Measurements from ENCODE around the gene DHRS12.

DHRS12 gene

GRCh38 chr13:51776179-51776578 is 27.8 kb downstream of the DHRS12 start:
- H3K36me3 ChIP-seq (ENCODE audit: control insufficient read depth, insufficient read depth, low read length): no peaks in the 10 kb centered on the region
- no peaks in the 10 kb centered on the region for H3K27me3 ChIP-seq (replicated peaks; ENCODE audit: control insufficient read depth, insufficient read depth, low read length)
- no peak overlapping the region for H3K4me3 ChIP-seq (replicated peaks; ENCODE audit: low read depth, low read length)
- no peak for DNase-seq (ENCODE audit: extremely low read depth, insufficient read length)
- TF ChIP-seq CTCF (IDR thresholded peaks at IDR 0.05; ENCODE audit: insufficient read depth, low read length, poor library complexity, severe bottlenecking): no peak

GRCh38 chr13:51773515-51773914 is 30.4 kb downstream of the DHRS12 start:
- no peak for TF ChIP-seq CTCF (IDR thresholded peaks at IDR 0.05; ENCODE audit: insufficient read depth, low read length, poor library complexity, severe bottlenecking)
- Histone ChIP-seq H3K27me3 (replicated peaks; ENCODE audit: control insufficient read depth, insufficient read depth, low read length) (no peaks in the 10 kb centered on the region), H3K36me3 (ENCODE audit: control insufficient read depth, insufficient read depth, low read length) (no peaks in the 10 kb centered on the region; the same call in 1 of the 2 replicates), H3K4me3 (replicated peaks; ENCODE audit: low read depth, low read length) (no peak overlapping the region)
- DNase-seq (ENCODE audit: extremely low read depth, insufficient read length): no peak

GRCh38 chr13:51772781-51773180 is 31.2 kb downstream of the DHRS12 start:
- Histone ChIP-seq H3K4me3 (replicated peaks; ENCODE audit: low read depth, low read length) (no peak overlapping the region), H3K36me3 (ENCODE audit: control insufficient read depth, insufficient read depth, low read length) (no peaks in the 10 kb centered on the region; the same call in none of the 2 replicates), H3K27me3 (replicated peaks; ENCODE audit: control insufficient read depth, insufficient read depth, low read length) (no peaks in the 10 kb centered on the region)
- no peak for TF ChIP-seq CTCF (IDR thresholded peaks at IDR 0.05; ENCODE audit: insufficient read depth, low read length, poor library complexity, severe bottlenecking)
- no peak for DNase-seq (ENCODE audit: extremely low read depth, insufficient read length)

- DNase-seq (ENCODE audit: extremely low read depth, insufficient read length): no peak
- H3K27me3 ChIP-seq (replicated peaks; ENCODE audit: control insufficient read depth, insufficient read depth, low read length): no peaks in the 10 kb centered on the region
- no peak for TF ChIP-seq CTCF (IDR thresholded peaks at IDR 0.05; ENCODE audit: insufficient read depth, low read length, poor library complexity, severe bottlenecking)
- no peaks in the 10 kb centered on the region; the same call in none of the 2 replicates for H3K36me3 ChIP-seq (ENCODE audit: control insufficient read depth, insufficient read depth, low read length)
- H3K4me3 ChIP-seq (replicated peaks; ENCODE audit: low read depth, low read length): no peak overlapping the region
These were observed 31.9 kb downstream of the DHRS12 start for GRCh38 chr13:51772105-51772455.

GRCh38 chr13:51771418-51772104 is 32.4 kb downstream of the DHRS12 start:
- TF ChIP-seq CTCF (IDR thresholded peaks at IDR 0.05; ENCODE audit: insufficient read depth, low read length, poor library complexity, severe bottlenecking): no peak
- H3K36me3 ChIP-seq (ENCODE audit: control insufficient read depth, insufficient read depth, low read length): no peaks in the 10 kb centered on the region; the same call in none of the 2 replicates
- no peak overlapping the region for H3K4me3 ChIP-seq (replicated peaks; ENCODE audit: low read depth, low read length)
- H3K27me3 ChIP-seq (replicated peaks; ENCODE audit: control insufficient read depth, insufficient read depth, low read length): no peaks in the 10 kb centered on the region
- DNase-seq (ENCODE audit: extremely low read depth, insufficient read length): no peak
